HG03342 (cell line): Measurements from ENCODE around the gene KCTD2.
"Not testable (repeated sequence)": the region's sequence is repeated elsewhere in the genome, so short reads cannot be mapped to it uniquely, and the experiment has no call there.

Source experiments
- ATAC-seq: cut with Tn5 transposase; IDR thresholded peaks from one replicate; pipeline ENCODE4 v1.9.1; 2021; ENCODE audit warnings: mild to moderate bottlenecking, moderate library complexity; ENCODE audit not compliant: unreplicated experiment

Gene KCTD2

DNA sequence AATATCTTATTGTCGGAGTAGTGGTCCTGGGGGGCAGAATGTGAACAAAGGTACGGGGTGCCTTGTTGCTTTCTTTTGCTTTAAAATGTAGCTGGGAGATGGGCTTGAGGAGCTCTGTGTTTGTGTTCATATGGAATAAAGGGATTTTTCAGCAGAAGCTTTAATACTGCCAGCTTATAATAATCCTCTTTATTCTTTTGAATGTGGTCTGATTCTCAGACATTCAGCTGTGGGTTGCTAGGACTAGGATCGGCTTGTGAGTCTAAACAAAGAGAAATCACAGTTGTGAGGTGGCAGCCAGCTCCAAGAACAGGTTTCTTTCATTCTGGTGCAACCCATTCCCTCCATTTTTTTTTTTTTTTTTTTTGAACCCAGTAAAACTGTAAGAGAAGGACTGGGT, 27.3 kb upstream of the KCTD2 start:
- no peak for ATAC-seq

GRCh38 chr17:75020331-75021110, 26.5 kb upstream of the KCTD2 start:
- ATAC-seq: no peak

DNA sequence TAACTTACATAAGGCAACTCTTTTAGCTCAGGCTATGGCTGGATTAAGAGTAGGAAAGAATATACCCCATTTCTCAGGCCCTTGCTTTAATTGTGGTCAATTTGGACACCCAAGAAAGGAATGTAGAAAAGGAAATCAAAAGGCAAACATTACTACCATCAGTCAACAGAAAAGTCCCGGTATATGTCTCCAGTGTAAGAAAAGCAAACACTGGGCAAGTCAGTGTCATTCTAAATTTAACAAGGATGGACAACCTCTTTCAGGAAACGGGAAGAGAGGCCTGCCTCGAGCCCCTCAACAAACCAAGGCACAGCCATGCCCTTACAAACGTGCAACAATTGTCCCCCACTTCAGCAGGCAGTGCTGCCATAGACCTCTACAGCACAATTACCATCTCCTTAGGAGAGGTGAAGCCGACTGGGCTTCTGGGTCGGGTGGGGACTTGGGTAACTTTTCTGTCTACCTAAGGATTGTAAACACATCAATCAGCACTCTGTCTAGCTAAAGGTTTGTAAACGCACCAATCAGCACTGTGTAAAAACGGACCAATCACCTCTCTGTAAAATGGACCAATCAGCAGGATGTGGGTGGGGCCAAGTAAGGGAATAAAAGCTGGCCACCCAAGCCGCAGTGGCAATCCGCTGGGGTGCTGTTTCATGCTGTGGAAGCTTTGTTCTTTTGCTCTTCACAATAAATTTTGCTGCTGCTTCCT, 22.2 kb upstream of the KCTD2 start:
- no peak for ATAC-seq

- ATAC-seq: not testable (repeated sequence)
These were observed 21.7 kb upstream of the KCTD2 start for GRCh38 chr17:75025398-75025734.

- ATAC-seq: not testable (repeated sequence)
These were observed 20.4 kb upstream of the KCTD2 start for GRCh38 chr17:75026650-75027049.

- no peak for ATAC-seq
These were observed 16.9 kb upstream of the KCTD2 start for GRCh38 chr17:75030161-75030560.

- ATAC-seq: no peak
These were observed 14.9 kb upstream of the KCTD2 start for GRCh38 chr17:75031972-75032719.

- ATAC-seq: no peak
These were observed 14.2 kb upstream of the KCTD2 start for GRCh38 chr17:75032720-75033280.

DNA sequence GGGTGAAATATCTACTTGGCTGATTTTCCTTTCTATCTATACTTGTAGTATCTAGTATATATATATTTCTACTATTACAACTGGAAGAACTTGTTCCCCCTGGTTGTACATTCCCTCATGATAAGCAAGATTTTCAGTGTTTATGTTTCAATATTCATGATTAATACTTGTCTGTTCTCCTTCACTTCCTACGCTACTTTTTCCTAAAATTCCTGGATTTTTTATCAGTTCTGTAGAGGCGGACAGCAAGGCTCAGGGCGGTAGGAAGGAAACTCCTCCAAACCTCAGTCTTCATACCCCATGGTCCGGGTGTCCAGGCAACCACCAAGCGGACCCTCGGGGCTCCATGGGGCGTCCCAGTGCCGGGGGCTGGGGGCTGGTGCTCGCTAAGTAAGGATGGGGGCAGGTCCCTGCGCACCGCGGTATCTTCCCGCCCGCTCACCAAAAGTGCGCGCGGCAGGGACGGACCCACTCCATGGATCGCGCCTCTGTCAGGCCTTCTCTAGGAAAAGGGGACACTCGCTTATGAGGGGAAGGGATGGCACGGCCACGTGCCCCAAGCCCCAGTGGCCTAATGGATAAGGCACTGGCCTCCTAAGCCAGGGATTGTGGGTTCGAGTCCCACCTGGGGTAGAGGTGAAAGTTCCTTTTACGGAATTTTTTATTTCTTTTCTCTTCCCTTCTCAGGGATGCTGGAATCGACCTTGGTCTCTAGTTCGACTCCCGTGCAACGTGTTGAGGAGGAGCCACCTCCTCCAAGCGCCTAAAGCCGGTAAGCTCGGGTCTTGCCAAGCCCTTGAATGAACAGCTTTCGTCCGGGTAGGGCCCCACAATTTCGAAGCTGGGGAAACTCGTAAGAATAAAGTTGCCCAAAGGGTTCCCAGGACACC, 13.4 kb upstream of the KCTD2 start:
- peak; percentile 56 for ATAC-seq

GRCh38 chr17:75034236-75034908, 12.7 kb upstream of the KCTD2 start:
- peak; percentile 50 for ATAC-seq

DNA sequence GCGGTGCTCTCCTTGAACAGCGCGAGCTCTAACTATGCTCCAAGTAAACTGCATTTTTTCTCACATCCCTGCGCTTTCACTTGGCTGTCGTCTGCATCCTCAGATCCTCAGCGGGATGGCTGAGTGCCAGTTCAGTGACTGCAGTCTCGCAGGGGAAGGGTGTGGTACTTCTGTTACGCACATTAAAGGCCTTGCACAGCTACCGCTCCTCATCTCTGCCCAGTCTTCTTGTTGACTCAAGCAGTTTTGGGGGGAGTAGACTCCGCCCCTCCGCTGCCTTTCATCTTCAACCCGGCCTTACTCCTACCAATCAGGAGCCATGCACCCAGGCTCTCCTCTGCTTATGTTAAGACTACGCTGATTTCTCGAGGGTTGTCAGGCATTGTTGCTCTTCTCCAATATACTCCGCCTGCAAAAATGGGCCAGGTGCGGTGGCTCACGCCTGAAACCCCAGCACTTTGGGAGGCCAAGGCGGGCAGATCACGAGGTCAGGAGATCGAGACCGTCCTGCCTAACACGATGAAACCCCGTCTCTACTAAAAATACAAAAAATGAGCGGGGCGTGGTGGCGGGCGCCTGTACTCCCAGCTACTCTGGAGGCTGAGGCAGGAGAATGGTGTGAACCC, 10.3 kb upstream of the KCTD2 start:
- ATAC-seq: no peak

GRCh38 chr17:75039238-75039637, 7.8 kb upstream of the KCTD2 start:
- ATAC-seq: no peak

GRCh38 chr17:75041656-75042280, 5.3 kb upstream of the KCTD2 start:
- ATAC-seq: no peak

DNA sequence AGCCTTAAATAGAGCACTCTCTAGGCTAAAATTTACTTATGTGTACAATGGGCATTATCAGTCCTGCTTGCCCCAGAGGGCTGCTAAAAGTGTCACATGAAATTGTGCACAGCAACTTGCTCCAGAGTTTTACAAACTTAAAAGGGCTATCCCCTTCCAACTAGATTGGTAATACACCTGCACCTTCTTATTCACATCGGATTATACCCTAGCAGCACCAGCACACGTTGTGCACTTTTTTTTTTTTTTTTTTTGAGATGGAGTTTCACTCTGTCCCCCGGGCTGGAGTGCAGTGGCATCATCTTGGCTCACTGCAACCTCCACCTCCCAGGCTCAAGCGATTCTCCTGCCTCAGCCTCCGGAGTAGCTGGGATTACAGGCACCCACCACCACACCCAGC, 3.2 kb upstream of the KCTD2 start:
- ATAC-seq: not testable (repeated sequence)

DNA sequence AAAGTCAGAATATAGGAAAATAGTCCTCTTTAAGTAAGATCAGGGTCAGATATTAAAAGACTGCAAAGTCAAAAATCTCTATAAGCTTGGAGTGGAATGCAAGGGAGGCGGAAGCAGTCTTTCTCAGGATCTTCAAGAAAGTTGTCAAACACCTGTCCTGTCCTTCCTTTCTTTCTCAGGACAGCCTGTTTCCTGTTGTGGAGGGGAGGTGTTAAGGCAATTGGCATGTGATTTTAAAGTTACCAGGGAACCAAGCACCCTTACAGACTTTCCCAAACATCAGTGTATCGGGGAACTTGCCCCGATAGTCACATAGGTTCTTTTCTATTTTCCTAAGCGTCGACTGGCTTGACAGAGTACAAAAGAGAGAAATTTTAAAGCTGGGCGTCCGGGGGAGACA, 2.3 kb upstream of the KCTD2 start:
- no peak for ATAC-seq

DNA sequence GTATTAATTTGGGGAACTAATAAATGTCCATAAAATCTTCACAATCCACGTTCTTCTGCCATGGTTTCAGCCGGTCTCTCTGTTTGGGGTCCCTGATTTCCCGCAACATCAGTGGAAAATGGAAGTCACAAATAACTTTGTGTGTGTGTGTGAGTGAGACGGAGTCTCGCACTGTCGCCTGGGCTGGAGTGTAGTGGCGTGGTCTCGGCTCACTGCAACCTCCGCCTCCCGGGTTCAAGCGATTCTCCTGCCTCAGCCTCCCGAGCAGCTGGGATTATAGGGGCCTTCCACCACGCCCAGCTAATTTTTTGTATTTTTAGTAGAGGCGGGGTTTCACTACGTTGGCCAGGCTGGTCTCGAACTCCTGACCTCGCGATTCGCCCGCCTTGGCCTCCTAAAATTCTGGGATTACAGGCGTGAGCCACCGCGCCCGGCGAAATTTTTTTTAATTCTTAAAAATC, 1.0 kb upstream of the KCTD2 start:
- ATAC-seq: not testable (repeated sequence)

DNA sequence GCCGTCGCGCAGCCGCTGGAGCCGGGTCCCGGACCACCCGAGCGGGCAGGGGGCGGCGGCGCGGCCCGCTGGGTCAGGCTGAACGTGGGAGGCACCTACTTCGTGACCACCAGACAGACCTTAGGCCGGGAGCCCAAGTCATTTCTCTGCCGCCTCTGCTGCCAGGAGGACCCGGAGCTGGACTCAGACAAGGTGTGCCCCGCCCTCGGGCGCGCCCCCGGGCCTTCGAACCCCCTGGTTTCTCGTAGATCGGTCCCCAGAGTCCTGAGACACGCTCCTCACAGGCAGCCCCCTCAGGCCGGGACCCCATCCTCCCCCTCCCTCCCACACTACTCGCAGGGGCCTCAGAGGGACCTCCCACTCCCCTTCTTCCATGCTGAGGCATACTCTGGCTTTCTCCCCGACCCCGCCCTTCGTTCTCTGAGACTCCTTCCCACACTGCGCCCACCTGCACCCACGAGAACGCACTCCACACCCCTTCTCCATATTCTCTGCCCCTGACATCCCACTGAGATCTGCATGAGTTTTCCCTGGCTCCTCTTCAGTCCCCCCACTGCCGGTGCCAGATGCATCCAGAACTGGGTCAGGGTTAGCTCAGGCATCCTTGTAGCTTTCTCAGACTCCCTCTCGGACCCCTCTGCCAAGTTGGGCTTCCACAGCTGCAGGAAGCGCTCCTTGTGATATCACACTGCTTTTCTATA, 523 bp downstream of the KCTD2 start:
- ATAC-seq: peak; percentile 12

GRCh38 chr17:75048249-75048878, 1.3 kb downstream of the KCTD2 start:
- no peak for ATAC-seq
